Activated T-cell treated with anti-CD3 and anti-CD28 coated beads, Interleukin-2, amount 50 U/mL, for 4 hours (primary cell): ENCODE data around the gene TOLLIP. TPM values are rescaled to one million over a fixed set of nuclear protein-coding genes. Genes with fewer than 3 reads are reported as not detected.

Experiments used
- ATAC-seq, 2 donors: fragments of 200-7000 bp; cut with Tn5 transposase; one replicate each; pipeline ENCODE4 v1.10.0; 2021
- DNase-seq: peaks from one replicate; pipeline ENCODE4 v3.0.0-alpha.2; 2020
- H3K27me3 Mint-ChIP-seq: one replicate; pipeline ENCODE4 v1.8.0; 2021; ENCODE audit warnings: low read depth, mixed read lengths
- H3K36me3 Mint-ChIP-seq: one replicate; pipeline ENCODE4 v1.8.0; 2022; ENCODE audit warnings: mixed read lengths; ENCODE audit not compliant: insufficient read depth
- H3K4me1 Mint-ChIP-seq: one replicate; pipeline ENCODE4 v1.8.0; 2021; ENCODE audit warnings: low read depth, mixed read lengths
- H3K4me3 Mint-ChIP-seq: one replicate; pipeline ENCODE4 v1.8.0; 2021; ENCODE audit warnings: mild to moderate bottlenecking, moderate library complexity, mixed read lengths
- H3K9me3 Mint-ChIP-seq: one replicate; pipeline ENCODE4 v1.8.0; 2021; ENCODE audit warnings: mixed read lengths
- total RNA-seq, 3 donors: library from RNA; stranded (reverse); gene quantifications; one replicate each; pipeline ENCODE4 v1.2.1, GENCODE V29; 2021

Gene TOLLIP
- total RNA-seq, 3 donors from 2014 or later = 38.0 to 45.9 (median 44.3) TPM

DNA sequence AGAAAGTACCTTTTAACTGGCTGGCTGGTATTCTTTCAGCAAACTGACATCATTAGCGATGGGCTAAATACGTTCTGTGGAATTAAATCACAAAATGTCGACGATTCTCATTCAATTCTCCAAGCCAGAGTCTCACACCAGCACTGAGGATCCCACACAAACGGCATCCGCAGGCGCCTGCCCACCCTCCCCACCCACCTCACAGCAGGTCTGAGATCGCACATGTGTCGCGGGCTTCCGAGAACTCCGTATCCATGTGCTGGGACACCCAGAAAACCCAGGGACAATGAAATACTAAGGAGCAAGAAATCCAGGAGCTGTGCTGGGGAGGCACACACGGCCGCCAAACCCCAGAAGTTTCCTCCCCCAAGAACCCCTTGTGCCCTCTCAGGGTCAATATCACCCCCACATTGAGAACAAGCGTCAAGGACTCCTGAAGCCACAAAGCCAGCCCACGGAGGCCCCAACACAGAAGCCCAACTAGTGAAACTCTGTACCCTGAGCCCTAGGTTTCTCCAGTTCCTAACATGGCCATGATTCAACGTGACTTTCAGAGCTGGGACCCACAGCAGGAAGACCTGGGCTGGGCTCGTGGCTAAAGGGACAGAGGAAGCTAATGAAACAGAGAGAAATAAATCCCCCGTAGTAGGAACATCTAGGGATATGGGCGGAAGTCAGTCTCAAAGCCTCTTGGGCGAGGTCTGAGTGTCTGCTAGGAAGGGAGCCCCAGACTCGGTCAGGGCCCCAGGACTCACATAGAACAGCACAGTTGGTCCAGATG, 8.0 kb downstream of the TOLLIP start:
- H3K4me3 Mint-ChIP-seq = no peak overlapping the region
- H3K4me1 Mint-ChIP-seq = peaks cover 29% of the 10 kb centered on the region
- DNase-seq = no peak
- no peaks in the 10 kb centered on the region for H3K27me3 Mint-ChIP-seq
- H3K9me3 Mint-ChIP-seq = no peaks in the 10 kb centered on the region
- ATAC-seq = no peak
- H3K36me3 Mint-ChIP-seq = peaks cover 6% of the 10 kb centered on the region

DNA sequence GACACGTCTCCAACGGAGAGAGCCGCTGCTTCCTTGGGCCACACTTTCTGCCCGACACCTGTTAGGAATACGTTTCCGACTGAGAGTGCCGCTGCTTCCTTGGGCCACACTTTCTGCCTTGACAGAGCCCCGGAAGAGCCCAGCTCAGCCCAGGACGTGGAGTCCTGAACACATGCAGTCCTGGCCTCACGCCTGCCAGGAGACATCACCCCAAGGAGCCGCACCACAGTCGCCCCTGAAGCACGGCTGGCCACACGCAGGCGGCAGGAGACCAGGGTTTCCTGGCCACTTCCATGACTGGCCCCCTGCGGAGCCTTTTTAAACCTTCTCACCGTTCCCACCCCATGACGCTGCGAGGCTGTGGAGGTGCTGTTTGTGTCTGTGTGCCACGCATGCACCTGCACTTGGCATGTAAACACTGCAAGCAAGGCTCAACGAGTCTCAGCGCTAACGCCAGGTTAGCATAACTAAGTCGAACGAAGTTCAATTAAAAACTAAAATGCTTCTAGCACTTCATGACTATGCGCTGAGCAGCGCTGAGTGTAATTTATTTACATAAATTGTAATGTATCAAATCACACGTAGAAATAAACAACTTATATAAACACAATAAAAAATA, 8.8 kb downstream of the TOLLIP start:
- Mint-ChIP-seq H3K4me3 (no peak overlapping the region), H3K4me1 (peaks cover 26% of the 10 kb centered on the region), H3K27me3 (no peaks in the 10 kb centered on the region), H3K9me3 (no peaks in the 10 kb centered on the region), H3K36me3 (peaks cover 6% of the 10 kb centered on the region)
- DNase-seq = no peak
- no peak for ATAC-seq

DNA sequence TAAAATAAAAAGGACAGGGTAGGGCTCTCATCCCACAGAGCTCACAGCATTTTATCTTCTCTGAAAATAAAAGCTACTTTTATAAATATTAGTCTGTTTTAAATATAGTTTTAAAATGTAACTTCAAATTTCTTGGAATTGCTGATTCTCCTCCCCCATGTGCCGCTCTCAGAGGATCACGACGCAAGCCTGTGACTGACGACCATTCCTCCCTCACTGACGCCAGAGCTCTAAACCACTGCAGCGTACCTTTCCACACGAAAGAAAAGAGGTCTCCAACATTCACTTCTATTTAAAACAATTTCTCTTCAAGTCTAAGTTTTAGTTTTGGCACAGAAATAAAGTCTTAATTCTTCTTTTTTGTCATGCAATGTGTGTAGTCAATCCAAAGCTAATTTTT, 9.3 kb downstream of the TOLLIP start:
- H3K4me1 Mint-ChIP-seq = peaks cover 21% of the 10 kb centered on the region
- no peak for ATAC-seq

DNA sequence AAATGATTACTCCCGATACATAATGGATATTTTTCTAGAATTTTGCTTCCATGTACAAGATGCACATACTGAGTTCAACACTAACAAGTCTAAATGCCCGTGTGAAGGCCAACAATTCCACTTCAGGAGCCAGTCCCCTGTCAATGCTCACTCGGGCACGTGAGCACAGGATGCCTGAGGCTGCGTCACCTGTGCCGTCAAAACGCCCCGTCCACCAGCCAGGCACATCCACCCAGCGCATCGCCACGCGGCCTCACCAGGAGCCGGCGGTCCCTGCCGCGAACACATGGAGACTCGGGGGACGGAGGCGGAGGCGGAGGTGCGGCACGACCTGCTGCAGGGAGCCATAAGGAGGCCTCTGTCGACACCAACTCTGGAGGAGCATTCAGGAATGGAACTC, 9.8 kb downstream of the TOLLIP start:
- ATAC-seq (no peak), DNase-seq (no peak)
- peaks cover 17% of the 10 kb centered on the region for H3K4me1 Mint-ChIP-seq
- H3K9me3 Mint-ChIP-seq = no peaks in the 10 kb centered on the region
- peaks cover 6% of the 10 kb centered on the region for H3K36me3 Mint-ChIP-seq
- no peak overlapping the region for H3K4me3 Mint-ChIP-seq
- H3K27me3 Mint-ChIP-seq = no peaks in the 10 kb centered on the region

More for the DNA sequence above, 9.3 kb downstream of the TOLLIP start:
- Mint-ChIP-seq H3K4me3 (no peak overlapping the region), H3K9me3 (no peaks in the 10 kb centered on the region), H3K27me3 (no peaks in the 10 kb centered on the region), H3K36me3 (peaks cover 6% of the 10 kb centered on the region)
- DNase-seq = no peak

DNA sequence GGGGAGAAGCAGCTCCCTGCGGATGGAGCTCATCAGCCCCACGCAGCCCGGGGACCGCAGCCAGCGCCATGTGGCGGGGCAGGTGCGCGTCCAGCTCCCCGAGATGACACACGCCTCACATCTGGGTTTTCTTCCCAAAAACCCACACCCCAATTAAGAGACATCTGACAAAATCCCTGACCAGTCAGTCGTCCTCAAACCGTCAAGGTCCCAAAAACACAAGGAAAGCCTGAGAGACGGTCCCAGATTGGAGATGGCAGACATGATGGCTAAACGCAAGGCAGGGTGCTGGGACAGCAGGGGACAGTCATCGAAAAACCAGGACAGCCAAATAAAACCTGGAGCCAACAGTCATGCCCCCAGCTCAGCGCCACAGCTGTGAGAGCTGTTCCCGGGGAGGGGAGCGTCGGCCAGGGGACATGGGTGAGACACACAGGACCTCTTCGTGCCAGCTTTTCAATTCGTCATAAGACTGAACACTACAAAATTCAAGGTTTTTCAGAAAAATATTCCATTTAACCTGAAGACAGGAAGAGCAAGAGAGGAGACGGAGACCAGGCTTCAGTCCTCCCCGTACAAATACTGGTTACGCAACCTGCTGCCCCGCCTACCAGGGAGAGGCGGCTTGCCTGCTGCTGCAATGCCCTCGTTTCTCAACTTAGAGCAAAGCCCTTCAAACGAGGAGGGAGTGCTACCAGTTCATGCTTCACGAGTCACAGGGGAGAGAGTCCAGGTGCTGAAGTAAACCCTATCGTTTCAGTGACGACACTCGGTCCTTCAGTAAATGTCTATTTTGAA, 10.5 kb downstream of the TOLLIP start:
- peaks cover 6% of the 10 kb centered on the region for H3K36me3 Mint-ChIP-seq
- peaks cover 17% of the 10 kb centered on the region for H3K4me1 Mint-ChIP-seq
- no peak overlapping the region for H3K4me3 Mint-ChIP-seq
- ATAC-seq = no peak
- H3K27me3 Mint-ChIP-seq = no peaks in the 10 kb centered on the region
- no peak for DNase-seq
- H3K9me3 Mint-ChIP-seq = no peaks in the 10 kb centered on the region

DNA sequence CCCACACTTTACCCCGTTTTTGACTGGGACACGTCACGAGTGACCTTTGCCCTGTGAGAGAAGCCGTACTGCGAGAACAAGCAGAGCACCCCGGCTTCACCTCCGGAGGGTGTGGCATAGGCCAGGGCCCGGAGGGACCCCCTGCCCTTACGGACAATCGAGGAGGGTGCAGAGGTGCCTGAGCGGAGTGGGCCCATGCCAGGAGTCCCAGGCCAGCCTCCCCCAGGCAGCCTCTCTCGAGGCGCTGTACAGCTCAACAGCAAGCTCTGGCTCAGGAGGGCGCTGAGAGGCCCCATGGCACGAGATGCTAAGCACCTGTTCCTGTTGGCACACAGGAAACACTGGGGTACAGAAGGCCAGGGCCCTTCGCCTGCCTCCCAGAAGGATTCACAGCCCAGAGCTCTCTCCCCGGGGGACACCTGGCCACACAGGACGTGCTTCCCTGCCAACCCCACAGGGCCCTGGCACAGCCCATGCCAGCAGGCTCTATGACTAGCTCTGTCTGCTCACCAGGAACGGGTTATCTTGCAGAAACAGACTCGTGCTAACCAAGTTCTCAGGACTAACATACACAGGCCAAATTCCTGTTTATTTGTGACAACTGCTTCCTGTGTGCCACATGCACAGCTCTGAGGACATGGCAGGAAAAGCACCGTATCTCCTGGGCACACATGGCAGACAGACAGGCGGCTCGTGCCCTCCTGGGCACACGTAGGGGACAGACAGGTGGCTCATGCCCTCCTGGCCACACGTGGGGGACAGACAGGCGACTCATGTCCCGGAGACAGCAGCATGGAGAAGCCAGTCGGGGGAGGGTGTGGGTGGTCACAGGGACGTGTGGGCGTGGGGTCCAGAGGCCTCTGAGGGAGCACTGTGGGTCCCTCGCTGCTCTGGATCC, 11.6 kb downstream of the TOLLIP start:
- Mint-ChIP-seq H3K27me3 (no peaks in the 10 kb centered on the region), H3K36me3 (peaks cover 6% of the 10 kb centered on the region), H3K4me3 (no peak overlapping the region), H3K4me1 (peaks cover 12% of the 10 kb centered on the region), H3K9me3 (no peaks in the 10 kb centered on the region)
- DNase-seq (no peak), ATAC-seq (no peak)

DNA sequence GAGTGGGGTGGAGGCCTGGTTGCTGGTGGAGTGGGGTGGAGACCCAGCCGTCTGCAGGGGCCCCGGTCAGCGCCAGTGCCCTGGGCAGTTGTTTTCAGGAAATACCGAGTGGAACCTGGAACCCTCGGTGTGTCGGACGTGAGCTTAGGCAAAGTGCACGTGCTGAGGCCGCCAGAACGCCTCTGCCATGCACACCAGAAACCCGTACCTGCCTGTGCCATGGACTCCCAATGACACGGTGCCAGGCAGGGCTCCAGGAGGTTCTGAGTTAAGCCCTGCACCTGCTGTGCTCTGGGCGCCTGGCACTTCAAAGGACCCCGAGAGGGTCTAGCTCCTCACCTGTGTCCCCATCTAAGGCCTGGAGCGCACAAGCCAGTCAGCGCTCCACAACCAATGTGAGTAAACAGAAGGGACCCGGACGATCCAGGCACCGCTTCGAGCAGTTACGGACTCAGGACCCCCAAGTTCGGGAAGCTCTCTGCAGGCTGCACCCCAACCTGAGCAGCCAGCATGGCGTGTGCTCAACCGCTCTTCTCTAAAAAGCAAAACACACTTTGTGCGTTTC, 12.3 kb downstream of the TOLLIP start:
- Mint-ChIP-seq H3K27me3 (no peaks in the 10 kb centered on the region), H3K36me3 (peaks cover 10% of the 10 kb centered on the region), H3K4me3 (no peak overlapping the region), H3K9me3 (no peaks in the 10 kb centered on the region), H3K4me1 (peaks cover 7% of the 10 kb centered on the region)
- DNase-seq (no peak), ATAC-seq (no peak)

DNA sequence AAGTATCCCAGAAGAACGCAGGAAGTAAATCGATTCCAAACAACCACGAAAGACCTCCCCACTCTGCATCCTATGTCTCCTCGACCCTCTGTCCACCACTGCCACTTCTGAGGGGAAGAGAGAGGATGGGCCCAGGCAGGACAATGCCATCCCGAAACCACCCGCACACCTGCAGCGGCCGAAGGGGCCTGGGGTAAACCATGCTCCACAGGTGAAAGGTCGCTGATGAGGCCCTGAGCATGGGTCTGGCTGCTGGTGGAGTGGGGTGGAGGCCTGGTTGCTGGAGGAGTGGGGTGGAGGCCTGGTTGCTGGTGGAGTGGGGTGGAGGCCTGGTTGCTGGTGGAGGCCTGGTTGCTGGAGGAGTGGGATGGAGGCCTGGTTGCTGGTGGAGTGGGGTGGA, 13.1 kb downstream of the TOLLIP start:
- ATAC-seq (no peak), DNase-seq (no peak)
- Mint-ChIP-seq H3K27me3 (no peaks in the 10 kb centered on the region), H3K4me3 (no peak overlapping the region), H3K9me3 (no peaks in the 10 kb centered on the region), H3K36me3 (peaks cover 10% of the 10 kb centered on the region), H3K4me1 (peaks cover 4% of the 10 kb centered on the region)

DNA sequence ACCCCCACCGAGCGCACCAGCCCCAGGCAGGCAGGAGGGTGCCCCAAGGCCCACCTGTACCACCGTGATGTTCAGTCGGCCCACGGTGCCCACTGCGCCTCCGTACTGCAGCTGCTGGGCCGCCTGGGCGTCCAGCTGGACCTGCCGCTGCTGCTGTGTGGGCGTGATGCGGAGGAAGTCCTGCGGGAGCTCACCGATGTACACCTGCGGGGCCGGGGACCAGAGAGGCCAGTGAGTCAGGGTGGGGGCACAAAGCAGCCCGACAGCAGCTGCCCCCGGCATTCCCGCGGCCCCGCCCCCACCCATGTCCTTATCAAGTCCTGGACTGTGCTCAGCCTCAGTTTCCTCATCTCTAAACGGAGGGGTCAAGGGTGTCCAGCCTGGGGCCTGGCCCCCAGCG, 13.8 kb downstream of the TOLLIP start:
- no peak for ATAC-seq
- DNase-seq = no peak
- H3K4me1 Mint-ChIP-seq = peaks cover 4% of the 10 kb centered on the region

DNA sequence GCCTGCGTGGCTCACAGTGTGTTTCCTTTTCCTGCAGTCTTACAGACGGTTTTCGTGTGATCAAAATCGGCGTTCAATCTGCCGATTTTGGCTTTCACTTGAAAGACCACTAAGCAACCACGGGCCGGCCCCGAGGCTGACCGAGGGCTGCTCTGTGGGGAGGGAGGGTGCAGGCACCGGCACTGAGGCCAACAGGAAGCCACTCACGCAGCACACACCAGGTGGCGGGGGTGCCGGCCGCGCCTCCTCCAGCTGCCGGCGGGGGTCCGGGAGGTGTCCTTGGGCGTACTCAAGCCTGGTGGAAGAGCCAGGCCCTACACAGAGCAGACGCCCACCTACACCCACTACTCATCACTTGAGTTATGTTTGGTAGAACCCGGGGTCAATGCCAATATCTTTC, 14.3 kb downstream of the TOLLIP start:
- Mint-ChIP-seq H3K27me3 (no peaks in the 10 kb centered on the region), H3K36me3 (peaks cover 7% of the 10 kb centered on the region), H3K4me1 (peaks cover 4% of the 10 kb centered on the region), H3K9me3 (no peaks in the 10 kb centered on the region), H3K4me3 (no peak overlapping the region)
- ATAC-seq (no peak), DNase-seq (no peak)

More for the DNA sequence above, 13.8 kb downstream of the TOLLIP start:
- Mint-ChIP-seq H3K36me3 (peaks cover 10% of the 10 kb centered on the region), H3K9me3 (no peaks in the 10 kb centered on the region), H3K27me3 (no peaks in the 10 kb centered on the region), H3K4me3 (no peak overlapping the region)

DNA sequence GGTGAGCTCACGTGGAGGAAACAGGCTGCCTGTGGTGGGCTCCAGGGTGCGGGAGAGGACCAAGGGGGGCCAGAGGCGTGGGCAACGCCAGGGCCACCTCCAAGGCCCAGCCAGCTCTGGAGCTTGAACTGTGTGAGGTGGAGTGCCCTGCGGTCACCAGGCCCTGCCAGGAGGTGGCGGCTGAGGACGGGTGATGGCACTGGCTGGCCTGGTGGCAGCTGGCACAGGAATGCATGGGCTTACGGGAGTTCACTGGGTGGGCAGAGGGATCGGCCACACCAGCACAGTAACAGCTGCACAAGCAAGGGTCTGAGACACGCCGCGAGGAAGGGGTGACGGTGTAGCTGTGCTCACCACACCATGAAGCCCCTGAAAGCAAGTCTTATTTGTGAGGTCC, 15.8 kb downstream of the TOLLIP start:
- ATAC-seq (peak in 1 of 2 donors; percentile 53), DNase-seq (no peak)
- Mint-ChIP-seq H3K9me3 (no peaks in the 10 kb centered on the region), H3K36me3 (peaks cover 4% of the 10 kb centered on the region), H3K4me3 (no peak overlapping the region), H3K27me3 (no peaks in the 10 kb centered on the region), H3K4me1 (peaks cover 2% of the 10 kb centered on the region)

DNA sequence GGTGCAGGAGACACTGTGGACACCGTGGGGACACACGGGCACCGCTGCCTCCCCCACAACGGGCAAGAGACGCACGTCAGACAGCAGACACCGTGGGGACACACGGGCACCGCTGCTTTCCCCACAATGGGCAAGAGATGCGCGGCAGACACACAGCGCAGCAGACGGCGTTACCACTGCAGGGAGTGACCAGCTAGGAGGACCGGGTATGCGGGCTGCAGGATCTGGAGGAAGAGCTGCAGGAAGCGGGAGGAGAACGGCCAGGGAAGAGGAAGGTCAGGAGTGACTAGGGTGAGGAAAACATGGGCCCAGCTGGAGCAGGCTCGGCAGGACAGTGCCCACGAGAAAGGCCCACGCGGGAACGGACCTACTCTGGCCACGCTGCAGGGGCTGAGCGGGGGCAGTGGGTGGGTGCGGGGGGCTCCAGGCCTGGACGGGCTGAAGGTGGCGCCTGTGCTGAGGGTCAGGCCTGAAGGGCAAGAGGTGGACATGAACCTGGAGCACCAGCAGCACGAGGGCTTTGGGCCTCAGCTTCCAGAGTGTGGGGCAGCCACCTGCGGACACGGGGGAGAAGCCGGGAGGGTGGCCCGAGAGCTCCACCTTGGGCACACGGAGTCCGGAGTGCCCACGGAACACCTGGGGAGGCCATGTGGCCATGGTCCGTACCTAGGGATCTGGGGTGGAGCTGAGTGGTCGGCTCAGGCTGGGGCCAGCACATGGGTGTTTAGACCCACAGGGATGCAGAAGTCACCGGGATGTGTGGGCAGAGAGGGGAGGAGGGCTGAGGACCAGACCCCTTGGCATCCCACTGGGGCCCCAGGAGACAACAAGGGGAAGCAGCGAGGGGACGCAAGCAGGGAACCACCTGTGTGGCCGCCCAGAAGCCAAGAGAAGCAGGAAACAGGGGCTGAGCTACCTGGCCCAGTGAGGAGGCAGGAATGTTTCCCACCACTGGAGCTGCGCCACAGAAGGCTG, 16.5 kb downstream of the TOLLIP start:
- H3K4me1 Mint-ChIP-seq = no peaks in the 10 kb centered on the region
- ATAC-seq (no peak), DNase-seq (no peak)
- peaks cover 4% of the 10 kb centered on the region for H3K36me3 Mint-ChIP-seq
- H3K9me3 Mint-ChIP-seq = no peaks in the 10 kb centered on the region
- no peak overlapping the region for H3K4me3 Mint-ChIP-seq
- H3K27me3 Mint-ChIP-seq = no peaks in the 10 kb centered on the region
